Measurements from ENCODE around the gene PLEKHG4. TPM values are rescaled to one million over a fixed set of nuclear protein-coding genes. Genes with fewer than 3 reads are reported as not detected.

The PLEKHG4 gene
- total RNA-seq, 1 experiment from 2014 or later: 38.5 TPM

DNA sequence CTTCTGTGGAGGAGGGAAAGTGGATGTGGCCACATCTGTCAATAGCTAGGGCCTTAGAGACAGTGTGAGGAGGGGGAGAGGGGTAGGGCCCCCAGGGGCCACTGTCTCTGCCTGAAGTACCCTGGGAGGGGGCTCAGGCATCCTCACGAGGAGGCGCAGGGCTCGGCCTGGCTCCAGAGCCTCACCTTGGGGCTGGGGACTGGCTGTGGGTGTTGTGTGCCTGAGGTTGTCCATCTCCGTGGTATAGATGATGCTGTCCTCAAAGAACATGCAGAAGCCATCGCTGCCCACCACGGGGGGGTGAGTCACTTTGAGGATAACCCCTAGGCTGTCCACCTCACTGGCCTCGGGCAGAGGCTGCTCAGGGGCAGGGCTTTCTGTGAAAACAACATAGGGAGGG lies 12.1 kb downstream of the PLEKHG4 start (continued):
- TF ChIP-seq, protein P1, sequence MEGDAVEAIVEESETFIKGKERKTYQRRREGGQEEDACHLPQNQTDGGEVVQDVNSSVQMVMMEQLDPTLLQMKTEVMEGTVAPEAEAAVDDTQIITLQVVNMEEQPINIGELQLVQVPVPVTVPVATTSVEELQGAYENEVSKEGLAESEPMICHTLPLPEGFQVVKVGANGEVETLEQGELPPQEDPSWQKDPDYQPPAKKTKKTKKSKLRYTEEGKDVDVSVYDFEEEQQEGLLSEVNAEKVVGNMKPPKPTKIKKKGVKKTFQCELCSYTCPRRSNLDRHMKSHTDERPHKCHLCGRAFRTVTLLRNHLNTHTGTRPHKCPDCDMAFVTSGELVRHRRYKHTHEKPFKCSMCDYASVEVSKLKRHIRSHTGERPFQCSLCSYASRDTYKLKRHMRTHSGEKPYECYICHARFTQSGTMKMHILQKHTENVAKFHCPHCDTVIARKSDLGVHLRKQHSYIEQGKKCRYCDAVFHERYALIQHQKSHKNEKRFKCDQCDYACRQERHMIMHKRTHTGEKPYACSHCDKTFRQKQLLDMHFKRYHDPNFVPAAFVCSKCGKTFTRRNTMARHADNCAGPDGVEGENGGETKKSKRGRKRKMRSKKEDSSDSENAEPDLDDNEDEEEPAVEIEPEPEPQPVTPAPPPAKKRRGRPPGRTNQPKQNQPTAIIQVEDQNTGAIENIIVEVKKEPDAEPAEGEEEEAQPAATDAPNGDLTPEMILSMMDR (IDR thresholded peaks at IDR 0.05 in 2 of 3, conservative IDR thresholded peaks at IDR 0.05 in 1 of 3; ENCODE audit: borderline replicate concordance in 1 of 3, insufficient read depth in 1 of 3, low read depth in 2 of 3, low read length in 2 of 3): no peak
- TF ChIP-seq SP1 (IDR thresholded peaks at IDR 0.05; ENCODE audit: low read depth): no peak

DNA sequence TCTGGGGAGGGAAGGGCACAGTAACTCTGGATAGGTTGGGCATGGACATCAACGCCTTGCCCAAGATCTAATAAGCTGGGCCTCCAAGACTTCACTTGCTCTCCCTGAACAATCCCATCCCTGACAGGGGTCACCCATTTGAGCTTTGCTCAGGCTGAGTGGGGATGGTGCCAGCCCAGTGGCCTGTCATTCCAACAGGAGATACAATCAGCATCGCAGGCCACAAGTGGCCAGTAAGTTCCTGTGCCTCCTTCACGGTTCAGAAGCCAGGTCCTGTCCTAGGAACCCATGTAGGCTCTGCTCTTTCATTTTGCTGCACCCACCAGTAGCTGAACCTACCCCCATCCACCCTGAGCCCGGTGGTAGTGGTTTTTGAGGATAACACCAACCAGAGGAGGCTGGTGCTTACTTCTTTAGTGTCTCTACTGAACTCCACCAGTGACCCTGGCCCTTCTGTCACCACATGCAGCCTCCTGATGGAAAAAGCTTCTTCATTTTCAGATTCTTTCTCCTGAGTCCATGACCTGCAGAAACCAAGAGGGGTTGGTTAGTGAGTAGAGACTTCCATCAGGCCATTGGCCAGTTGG lies 14.9 kb downstream of the PLEKHG4 start:
- Histone ChIP-seq H2AFZ (ENCODE audit: low read depth, low read length, poor library complexity, severe bottlenecking) (no peak overlapping the region), H3K27me3 (ENCODE audit: insufficient read depth, low read length) (no peaks in the 10 kb centered on the region), H3K4me1 (ENCODE audit: control insufficient read depth in 1 of 2, insufficient read depth in 2 of 2, low read length in 2 of 2) (peaks cover 10 to 24% of the 10 kb centered on the region in 2 experiments), H3K27ac (ENCODE audit: low read depth, low read length) (no peak overlapping the region), H3K9ac (ENCODE audit: low read length) (no peak overlapping the region), H3K9me3 (ENCODE audit: control insufficient read depth in 1 of 2, insufficient read depth in 1 of 2, low read depth in 1 of 2, low read length in 2 of 2) (no peaks in the 10 kb centered on the region), H3K4me3 (replicated peaks in 1 of 2; ENCODE audit: low read depth in 1 of 2, low read length in 2 of 2) (no peak overlapping the region), H3K4me2 (ENCODE audit: low read length) (no peak overlapping the region), H4K20me1 (ENCODE audit: insufficient read depth) (no peaks in the 10 kb centered on the region), H3K79me2 (ENCODE audit: insufficient read depth, low read length) (no peaks in the 10 kb centered on the region), H3K9me2 (ENCODE audit: insufficient read depth) (no peaks in the 10 kb centered on the region), H3K36me3 (ENCODE audit: control insufficient read depth in 1 of 2, insufficient read depth in 2 of 2, low read length in 2 of 2) (no peaks in the 10 kb centered on the region)
- ATAC-seq (no peak), DNase-seq (ENCODE audit: low read depth, low spot score) (no peak)
- intact Hi-C loops (cut with micrococcal nuclease): no loop called here
- BruUV-seq (replicated peaks): no TSS peak
- TF ChIP-seq, protein P2, sequence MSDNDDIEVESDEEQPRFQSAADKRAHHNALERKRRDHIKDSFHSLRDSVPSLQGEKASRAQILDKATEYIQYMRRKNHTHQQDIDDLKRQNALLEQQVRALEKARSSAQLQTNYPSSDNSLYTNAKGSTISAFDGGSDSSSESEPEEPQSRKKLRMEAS (IDR thresholded peaks at IDR 0.05): no peak
- TF ChIP-seq ZFX (IDR thresholded peaks at IDR 0.05): no peak
- no peak for TF ChIP-seq FOSL1 (IDR thresholded peaks at IDR 0.05; ENCODE audit: low read depth)
- TF ChIP-seq, protein P3, sequence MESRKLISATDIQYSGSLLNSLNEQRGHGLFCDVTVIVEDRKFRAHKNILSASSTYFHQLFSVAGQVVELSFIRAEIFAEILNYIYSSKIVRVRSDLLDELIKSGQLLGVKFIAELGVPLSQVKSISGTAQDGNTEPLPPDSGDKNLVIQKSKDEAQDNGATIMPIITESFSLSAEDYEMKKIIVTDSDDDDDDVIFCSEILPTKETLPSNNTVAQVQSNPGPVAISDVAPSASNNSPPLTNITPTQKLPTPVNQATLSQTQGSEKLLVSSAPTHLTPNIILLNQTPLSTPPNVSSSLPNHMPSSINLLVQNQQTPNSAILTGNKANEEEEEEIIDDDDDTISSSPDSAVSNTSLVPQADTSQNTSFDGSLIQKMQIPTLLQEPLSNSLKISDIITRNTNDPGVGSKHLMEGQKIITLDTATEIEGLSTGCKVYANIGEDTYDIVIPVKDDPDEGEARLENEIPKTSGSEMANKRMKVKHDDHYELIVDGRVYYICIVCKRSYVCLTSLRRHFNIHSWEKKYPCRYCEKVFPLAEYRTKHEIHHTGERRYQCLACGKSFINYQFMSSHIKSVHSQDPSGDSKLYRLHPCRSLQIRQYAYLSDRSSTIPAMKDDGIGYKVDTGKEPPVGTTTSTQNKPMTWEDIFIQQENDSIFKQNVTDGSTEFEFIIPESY (IDR thresholded peaks at IDR 0.05; ENCODE audit: extremely low read depth, insufficient replicate concordance, low read length): no peak
- CTCF ChIA-PET: no interaction called here
- RAD21 ChIA-PET (ENCODE audit: low non-redundant PET in 1 of 2, low total read pairs in 2 of 2, uncharacterized antibody in 2 of 2, unreplicated experiment in 2 of 2): no interaction called here
- POLR2A ChIA-PET: no interaction called here

Measured in HCT116 (cell line).